VCaP (cell line): Measurements from ENCODE around the gene AKAP13.

Source experiments
- H3K27ac ChIP-seq: fragments of 450-650 bp; 2 replicates; pipeline ENCODE4 v1.5.1; 2017
- TF ChIP-seq, protein P1 (sequence below): fragments of 450-650 bp; conservative IDR thresholded peaks from 2 replicates; pipeline ENCODE4 v1.5.1; 2017; ENCODE audit warnings: mild to moderate bottlenecking, moderate library complexity

Gene AKAP13

GRCh38 chr15:85414037-85414436, 33.6 kb downstream of the AKAP13 start:
- H3K27ac ChIP-seq = no peak overlapping the region

DNA sequence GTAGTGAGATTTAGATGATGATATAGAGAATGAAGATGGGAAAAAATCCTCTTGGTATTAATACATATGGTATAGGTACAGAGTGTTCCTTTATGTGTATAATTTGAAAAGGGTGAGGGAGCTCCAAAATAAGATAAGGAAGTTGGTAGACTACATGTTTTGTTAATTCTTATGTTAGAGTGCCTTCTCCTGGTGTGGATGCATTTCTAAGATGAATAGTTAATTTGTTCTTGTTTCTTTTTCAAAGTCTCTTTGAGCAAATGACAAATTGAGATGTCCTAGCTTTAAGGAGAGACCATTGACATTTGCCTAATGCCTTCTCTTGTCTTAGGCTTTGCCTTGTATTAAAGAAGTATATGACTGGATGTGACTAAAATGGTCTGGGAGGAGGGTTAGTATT, 34.1 kb downstream of the AKAP13 start:
- TF ChIP-seq, protein P1, sequence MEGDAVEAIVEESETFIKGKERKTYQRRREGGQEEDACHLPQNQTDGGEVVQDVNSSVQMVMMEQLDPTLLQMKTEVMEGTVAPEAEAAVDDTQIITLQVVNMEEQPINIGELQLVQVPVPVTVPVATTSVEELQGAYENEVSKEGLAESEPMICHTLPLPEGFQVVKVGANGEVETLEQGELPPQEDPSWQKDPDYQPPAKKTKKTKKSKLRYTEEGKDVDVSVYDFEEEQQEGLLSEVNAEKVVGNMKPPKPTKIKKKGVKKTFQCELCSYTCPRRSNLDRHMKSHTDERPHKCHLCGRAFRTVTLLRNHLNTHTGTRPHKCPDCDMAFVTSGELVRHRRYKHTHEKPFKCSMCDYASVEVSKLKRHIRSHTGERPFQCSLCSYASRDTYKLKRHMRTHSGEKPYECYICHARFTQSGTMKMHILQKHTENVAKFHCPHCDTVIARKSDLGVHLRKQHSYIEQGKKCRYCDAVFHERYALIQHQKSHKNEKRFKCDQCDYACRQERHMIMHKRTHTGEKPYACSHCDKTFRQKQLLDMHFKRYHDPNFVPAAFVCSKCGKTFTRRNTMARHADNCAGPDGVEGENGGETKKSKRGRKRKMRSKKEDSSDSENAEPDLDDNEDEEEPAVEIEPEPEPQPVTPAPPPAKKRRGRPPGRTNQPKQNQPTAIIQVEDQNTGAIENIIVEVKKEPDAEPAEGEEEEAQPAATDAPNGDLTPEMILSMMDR = peak; percentile 71
- H3K27ac ChIP-seq = no peak overlapping the region

More at GRCh38 chr15:85414037-85414436, 33.6 kb downstream of the AKAP13 start:
- TF ChIP-seq, protein P1 = no peak

- no peak overlapping the region for H3K27ac ChIP-seq
- TF ChIP-seq, protein P1 = no peak
Observed at GRCh38 chr15:85414991-85415390, 34.6 kb downstream of the AKAP13 start.

- TF ChIP-seq, protein P1 = no peak
- H3K27ac ChIP-seq = no peak overlapping the region
Observed at GRCh38 chr15:85415783-85416182, 35.4 kb downstream of the AKAP13 start.

DNA sequence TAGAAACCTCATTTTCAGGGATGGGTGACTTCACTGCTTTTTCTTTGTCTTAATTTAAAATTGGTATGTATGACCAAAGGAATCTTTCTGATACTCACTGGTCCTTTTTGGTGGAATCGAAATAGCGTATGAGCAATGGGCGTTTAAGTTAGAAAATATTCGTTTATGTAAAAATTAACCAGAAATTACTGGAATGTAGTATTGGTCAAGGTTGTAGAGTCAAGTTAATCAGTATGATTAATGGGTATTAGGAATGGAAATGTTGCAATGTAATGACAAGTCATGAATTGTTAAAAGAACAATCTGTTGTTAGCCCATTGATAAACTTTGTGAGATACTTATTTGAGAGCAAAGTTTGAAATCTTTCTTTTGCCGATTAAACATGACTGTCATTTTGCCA, 36.9 kb downstream of the AKAP13 start:
- H3K27ac ChIP-seq = no peak overlapping the region
- TF ChIP-seq, protein P1 = no peak

GRCh38 chr15:85419161-85419560, 38.8 kb downstream of the AKAP13 start:
- no peak overlapping the region for H3K27ac ChIP-seq
- TF ChIP-seq, protein P1 = no peak

DNA sequence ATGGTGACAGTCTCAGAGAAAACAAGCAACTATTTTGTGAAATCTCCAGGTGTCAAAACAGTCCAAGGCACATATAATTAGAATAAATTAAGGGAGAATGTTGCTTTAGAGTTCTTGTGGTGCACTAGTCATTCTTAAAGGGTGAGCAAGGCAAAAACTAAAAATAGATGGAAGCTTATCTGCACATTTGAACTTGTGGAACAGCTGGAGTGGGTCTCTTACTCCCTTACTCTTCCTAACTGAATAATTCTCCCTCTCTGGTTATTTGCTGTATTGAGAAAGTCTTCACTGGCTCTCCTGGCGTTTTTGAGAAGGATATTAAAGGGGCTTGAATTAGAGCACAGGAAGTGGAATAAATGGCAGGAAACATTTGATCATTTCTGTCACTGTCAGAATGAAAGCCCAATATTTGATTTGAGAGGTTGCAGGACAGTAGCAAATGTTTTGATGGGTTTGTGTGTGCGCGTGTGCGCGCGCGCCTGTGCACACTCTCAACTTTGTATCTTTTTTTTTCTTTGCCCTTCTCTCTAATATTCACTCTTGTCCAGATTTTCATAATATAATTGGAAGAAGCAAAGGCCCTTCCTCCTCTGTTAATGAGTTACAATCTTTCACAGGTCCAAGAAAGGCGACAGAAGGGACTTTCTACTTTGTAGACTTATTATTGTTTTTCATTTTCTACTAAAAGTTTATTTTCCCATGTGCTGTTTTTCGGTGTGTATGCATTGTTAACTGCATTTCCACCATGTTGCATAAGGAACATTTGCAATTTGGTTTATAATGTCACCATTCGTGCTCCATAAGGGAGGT, 40.9 kb downstream of the AKAP13 start:
- H3K27ac ChIP-seq = no peak overlapping the region
- TF ChIP-seq, protein P1 = no peak
